Fibroblast of mammary gland (primary cell): ENCODE results near the gene TMCC1.

Source experiments
- DNase-seq: peaks from one replicate; pipeline ENCODE4 v3.0.0-alpha.2; 2010; ENCODE audit warnings: low read depth
- H3K4me3 ChIP-seq: 2 replicates; pipeline ENCODE4 v1.5.1; 2011; ENCODE audit warnings: low read depth, mild to moderate bottlenecking, low read length, moderate library complexity; ENCODE audit not compliant: control insufficient read depth
- TF ChIP-seq, protein P1 (sequence below): conservative IDR thresholded peaks from 2 replicates; pipeline ENCODE4 v1.5.1; 2011; ENCODE audit warnings: low read depth, low read length, inconsistent platforms; ENCODE audit not compliant: control insufficient read depth, insufficient read depth

The TMCC1 gene

DNA sequence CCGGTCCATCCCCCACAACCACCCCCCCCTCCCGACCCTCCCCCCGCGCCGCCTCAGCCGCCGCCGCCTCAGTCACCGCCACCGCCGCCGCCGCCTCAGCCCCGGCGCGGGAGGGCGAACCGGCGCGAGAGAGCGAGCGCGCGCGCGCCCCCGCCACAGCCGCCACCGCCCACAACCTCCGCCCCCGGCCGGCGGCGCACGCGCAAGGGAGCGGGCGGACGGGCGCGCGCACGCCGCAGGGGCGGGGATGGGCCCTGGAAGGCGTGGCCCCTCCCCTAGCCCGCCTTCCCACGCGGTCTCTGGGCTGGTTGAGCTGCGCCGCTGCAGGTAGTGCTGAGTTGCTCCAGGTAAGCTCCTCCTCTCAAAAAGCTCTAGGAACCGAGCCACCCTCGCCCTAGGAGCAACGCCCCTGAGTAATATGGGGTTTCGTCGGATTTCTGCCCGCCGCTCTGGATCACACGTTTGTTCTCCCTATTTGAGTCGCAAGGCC lies at the start of gene TMCC1:
Gene TMCC1 (minus strand): TSS at position 131 of the 490 bp plus-strand sequence.
- TF ChIP-seq, protein P1, sequence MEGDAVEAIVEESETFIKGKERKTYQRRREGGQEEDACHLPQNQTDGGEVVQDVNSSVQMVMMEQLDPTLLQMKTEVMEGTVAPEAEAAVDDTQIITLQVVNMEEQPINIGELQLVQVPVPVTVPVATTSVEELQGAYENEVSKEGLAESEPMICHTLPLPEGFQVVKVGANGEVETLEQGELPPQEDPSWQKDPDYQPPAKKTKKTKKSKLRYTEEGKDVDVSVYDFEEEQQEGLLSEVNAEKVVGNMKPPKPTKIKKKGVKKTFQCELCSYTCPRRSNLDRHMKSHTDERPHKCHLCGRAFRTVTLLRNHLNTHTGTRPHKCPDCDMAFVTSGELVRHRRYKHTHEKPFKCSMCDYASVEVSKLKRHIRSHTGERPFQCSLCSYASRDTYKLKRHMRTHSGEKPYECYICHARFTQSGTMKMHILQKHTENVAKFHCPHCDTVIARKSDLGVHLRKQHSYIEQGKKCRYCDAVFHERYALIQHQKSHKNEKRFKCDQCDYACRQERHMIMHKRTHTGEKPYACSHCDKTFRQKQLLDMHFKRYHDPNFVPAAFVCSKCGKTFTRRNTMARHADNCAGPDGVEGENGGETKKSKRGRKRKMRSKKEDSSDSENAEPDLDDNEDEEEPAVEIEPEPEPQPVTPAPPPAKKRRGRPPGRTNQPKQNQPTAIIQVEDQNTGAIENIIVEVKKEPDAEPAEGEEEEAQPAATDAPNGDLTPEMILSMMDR, result no peak
- peak within 1 kb of the TSS; percentile 73 for H3K4me3 ChIP-seq

DNA sequence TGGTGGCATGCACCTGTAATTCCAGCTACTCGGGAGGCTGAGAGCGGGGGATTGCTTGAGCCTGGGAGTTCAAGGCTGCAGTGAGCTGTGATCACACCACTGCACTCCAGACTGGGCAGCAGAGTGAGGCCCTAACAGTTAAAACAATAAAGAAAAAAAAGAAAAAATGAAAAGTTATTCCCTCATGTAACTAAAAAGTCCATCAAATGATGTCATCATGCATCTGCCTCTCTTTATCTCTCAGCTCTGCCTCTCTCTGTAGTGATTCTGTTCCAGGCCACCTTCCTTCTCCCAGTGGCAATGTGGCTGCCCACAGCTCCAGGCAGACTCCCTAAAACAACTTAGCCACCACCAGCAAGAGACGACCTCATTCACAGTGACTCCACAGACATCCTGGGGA lies 49.5 kb upstream of the TMCC1 start:
- DNase-seq, result no peak
- TF ChIP-seq, protein P1, result no peak
- H3K4me3 ChIP-seq, result no peak overlapping the region

More for the DNA sequence above, at the start of gene TMCC1:
- peak; percentile 65 for DNase-seq

DNA sequence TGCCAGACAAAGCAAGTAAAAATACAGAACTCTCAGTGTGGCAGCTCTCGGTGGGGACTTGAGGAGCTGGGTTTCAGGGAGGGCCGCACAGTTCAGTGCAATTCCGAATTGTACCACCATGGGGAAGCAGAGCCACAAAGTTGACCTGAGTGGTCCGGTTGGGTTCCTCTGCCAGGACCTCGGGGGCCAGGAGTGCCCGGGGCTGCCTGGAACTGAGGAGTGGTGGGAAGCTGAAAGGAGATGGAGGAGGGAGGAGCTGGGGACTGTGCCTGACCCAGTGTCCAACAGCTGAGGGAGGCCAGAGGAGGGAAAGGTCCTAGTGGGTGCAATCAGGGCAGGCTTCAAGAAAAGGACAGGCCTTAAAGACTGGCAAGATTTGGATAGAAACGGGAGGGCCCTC lies 48.8 kb upstream of the TMCC1 start:
- TF ChIP-seq, protein P1, result peak; percentile 72
- no peak overlapping the region for H3K4me3 ChIP-seq
- DNase-seq, result peak; percentile 58

DNA sequence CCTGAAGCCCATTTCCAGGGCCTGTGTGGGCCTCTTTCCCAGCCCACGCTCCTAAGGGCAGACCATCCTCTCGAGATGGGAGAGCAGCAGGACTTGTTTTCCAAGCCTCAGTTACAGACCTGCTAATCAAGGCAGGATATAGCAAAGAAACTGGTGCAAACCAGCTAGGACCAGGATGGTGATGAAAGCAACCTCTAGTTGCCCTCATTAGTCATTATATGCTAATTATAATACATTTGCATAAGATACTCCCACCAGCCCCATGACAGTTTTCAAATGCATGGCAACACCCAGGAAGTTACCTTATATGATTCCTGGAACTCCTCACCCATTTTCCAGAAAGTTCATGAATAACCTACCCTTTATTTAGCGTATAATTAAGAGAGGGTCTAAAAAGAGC lies 46.6 kb upstream of the TMCC1 start:
- no peak overlapping the region for H3K4me3 ChIP-seq
- DNase-seq, result peak; percentile 24
- TF ChIP-seq, protein P1, result no peak

DNA sequence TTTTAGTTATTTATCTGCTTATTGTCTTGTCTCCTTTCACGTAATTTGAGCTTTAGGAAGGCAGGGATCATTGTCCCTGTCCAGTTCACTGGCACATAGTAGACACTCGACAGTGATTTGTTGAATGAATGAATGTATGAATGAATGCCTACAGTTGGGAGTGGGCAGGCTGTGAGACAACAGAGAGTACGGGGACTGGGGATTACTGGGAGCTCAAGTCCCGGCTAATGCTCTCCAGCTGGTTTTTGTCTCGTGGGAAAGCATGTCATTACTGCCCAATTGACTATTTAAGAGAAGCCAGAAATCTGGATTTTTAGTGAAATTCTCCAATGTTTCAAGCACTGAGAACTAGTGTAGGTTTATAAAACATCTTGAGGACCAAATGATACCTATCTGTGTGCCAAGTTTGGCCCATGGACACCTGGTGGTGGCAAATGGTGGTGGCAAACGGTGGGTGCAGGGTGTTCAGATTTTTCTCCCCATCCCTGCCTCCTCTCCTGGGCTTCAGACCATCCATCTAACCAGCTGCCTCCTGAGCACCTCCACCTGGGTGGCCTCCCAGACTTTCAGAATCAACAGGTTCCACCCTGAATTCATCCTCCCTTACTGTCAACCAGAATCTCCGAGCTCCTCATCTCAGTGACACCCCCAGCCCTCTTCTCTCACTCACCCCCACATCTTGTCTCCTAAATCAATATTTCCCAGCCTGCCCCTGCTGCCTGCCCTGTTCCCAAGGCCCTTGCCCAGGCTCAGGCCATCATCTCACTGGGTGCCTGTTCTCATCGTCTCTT lies 44.8 kb upstream of the TMCC1 start:
- no peak overlapping the region for H3K4me3 ChIP-seq
- TF ChIP-seq, protein P1, result no peak
- no peak for DNase-seq

DNA sequence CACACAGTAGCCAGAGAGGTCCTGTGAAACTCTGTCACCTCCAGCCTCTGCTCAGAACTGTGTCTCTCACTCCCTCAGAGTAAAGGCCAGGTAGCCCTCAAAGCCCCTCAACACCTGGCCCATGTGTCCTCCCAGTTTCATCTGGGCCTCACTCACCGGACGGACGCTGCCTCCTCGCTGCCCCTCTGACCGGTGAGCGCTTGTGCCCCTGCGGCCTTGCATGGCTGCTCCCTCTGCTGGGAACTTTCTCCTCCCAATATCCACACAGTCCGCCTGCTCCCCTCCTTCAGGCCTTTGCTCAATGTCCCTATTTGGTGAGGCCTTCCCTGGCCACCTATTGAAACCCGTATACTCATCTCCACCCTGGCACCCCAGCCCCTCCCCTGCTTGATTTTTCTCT lies 44.2 kb upstream of the TMCC1 start:
- TF ChIP-seq, protein P1, result no peak
- no peak for DNase-seq

More for the DNA sequence above, 44.2 kb upstream of the TMCC1 start:
- H3K4me3 ChIP-seq, result no peak overlapping the region
